GM19455 (cell line): ENCODE data around the gene PGM2L1.
"Not testable (repeated sequence)": the region's sequence is repeated elsewhere in the genome, so short reads cannot be mapped to it uniquely, and the experiment has no call there.

Experiments used
- ATAC-seq: cut with Tn5 transposase; IDR thresholded peaks from one replicate; pipeline ENCODE4 v1.9.1; 2021; ENCODE audit not compliant: unreplicated experiment

PGM2L1 gene

DNA sequence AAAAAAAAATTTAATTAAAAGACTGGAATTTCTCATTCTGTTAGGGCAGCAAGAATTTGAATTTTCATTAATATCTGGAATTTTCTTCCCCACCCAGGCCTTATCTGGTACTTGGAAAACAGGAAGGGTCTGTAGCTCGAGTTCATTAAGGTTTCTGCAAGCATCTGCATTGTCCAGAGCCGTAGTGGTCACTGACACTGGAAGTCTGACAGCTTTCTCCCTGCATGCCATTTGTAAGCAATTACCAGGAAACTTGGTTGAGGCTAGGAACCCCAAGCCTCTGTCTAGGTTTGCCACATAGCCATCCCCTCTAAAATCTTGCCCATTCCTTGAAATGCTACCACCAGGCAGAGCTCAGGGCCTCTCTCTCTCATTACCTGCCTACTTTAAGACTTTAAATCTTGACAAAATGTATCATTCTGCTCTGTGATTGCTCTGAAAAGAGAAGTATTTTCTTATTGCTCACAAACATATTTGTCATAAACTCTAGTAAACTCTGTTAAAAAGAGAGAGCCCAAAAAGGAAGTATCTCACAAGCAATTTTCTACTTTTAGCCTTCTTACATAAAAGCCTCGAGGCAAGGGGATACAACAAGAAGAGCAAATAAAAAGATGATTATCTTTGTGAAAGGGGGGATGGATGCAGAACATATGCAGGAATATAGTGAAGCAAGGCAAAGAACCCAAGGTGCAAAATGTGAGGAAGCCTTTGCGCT lies 5.5 kb upstream of the PGM2L1 start:
- ATAC-seq: no peak

DNA sequence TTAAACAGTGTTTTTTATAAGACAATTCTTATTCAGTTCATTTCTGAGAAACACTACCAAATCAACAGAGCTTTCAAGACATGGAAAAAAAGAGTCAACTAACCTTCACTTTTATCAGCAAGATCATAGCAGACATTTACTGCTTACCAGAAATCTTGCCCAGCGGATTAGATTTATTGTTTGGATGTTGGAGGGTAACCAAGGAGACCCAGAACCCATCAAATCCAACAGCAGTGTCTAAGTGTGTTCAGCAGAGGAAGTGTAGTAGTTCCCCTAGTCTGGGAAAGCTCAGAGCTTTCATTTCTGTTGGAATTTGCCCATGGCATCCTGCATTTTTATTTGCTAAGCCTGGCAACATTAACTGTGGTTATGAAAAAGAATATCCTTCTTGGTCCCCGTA lies 2.4 kb upstream of the PGM2L1 start:
- ATAC-seq: no peak

DNA sequence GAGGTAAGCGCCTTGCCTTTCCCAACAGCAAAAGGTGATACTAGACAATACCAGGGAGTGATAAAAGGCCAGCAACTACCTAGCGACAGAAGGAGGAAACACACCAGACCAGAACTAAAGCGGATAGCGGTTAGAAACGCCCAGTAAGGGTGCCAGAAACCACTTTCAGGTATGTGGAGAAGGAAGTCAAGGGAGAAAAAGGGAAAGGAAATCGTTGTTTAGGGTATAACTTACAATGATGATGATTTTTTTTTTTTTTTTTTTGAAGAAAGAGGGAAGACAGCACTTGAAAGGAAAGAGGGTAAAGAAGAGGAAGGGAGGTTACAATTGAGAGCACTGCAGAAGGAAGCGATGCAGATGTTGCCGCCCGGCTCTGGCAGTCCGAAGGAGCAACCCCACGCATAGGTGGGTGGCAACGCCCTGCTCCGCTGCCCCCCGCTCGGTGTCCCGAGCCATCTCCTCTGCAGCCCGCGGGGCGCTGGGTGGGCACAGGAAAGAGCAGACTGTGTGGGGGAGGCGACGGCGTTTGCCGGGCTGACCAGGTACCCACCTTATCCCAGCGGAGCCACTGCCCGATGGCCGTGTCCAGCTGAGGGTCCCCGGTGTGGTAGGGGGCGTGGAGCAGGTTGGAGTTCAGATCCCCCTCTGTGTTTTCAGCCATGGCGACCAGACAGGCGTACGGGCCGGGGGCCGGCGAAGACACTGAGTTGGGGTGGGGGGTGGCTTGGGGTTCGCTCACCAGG lies 561 bp downstream of the PGM2L1 start:
- no peak for ATAC-seq

DNA sequence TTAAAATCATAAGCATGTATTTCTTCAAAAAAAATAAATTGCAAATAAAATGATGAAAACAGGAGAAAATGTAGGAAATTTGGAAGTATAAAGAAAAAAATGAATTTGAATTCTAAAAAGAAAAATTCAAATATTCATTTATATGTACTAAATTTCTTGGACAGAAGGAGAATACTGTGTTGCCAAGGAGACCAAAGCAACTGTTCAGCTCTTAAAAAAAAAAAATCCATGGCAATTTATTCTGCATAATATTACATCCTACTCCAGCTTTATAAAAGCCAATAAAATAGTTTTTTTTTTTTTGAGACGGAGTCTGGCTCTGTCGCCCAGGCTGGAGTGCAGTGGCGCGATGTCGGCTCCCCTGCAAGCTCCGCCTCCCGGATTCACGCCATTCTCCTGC lies 6.0 kb downstream of the PGM2L1 start:
- ATAC-seq: no peak

DNA sequence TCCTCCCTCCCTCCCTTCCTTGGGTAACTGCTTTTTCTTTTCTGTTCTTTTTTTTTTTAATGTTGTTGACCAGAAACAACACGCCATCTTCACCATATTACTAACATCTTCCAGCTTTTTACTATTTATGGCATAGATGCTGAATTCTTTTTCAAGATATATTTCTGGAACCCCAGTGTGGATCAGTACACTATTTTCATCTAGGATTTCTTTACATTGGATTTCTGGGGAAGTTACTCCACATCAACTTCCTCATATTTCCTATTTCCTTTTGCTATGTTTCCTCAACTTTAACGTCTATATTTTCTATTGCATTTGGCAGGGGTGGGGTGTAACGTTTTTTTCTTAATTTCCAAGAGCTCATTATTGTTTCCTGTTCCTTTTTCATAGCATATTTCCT lies 7.0 kb downstream of the PGM2L1 start:
- ATAC-seq: no peak

DNA sequence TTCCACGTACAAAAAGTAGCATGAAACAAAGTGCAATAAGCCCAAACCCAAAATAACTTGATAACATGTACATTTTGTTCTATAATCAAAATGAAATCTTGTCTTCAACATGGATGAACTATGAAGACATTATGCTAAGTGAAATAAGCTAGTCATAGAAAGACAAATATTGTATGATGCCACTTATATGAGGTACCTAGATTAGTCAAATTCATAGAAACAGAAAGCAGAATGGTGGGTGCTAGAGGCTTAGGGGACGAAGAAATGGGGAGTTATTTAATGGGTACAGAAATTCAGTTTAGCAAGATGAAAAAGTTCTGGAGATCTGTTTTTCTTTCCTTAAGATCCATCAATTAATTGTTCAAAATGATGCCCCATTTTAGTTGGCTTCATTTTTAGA lies 7.5 kb downstream of the PGM2L1 start:
- ATAC-seq: no peak

DNA sequence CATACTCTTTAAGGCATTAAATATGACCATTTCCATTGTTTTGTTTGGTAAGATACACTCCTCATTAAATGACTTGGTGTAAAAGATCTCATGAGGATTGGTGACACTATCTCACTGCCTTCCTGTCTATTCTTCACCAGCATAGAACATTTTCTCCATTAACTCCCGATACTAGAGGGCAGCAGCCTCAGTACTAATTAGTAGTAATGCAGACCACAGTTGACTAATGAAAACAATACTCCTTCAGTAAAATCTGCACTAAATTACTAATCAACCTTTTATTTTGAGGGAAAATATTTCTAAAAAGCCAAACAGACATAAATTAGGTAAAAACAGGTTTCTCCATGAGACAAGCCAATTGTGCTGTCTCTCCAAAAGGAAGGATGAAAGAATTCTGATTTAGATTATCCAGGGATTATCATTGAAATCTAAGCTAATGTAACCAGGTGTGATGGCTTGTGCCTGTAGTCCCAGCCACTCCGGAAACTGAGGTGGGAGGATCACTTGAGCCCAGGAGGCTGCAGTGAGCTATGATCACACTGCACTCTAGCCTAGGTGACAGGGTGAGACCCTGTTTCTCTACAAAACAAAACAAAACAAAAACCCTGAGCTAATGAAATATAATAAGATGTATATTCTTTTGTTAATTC lies 9.4 kb downstream of the PGM2L1 start:
- ATAC-seq: no peak

DNA sequence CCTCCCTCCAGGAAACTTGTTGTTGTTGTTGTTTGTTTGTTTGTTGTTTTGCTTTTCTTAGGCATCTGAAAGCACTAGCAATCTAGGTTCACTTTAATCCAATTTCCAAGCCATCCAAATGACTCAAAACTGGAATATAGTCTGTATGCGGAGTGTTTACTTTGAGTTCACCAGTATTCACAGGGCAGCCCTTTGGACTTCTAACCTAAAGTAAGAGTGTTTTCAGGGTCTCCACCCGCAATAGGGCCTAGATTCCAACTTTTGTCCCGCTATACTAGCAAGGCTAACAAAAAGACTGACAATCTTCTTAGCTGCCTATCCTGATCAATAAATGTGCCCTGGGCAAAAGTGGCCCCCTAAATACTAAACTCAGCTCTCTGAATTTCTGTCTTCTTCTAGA lies 13.6 kb downstream of the PGM2L1 start:
- no peak for ATAC-seq

DNA sequence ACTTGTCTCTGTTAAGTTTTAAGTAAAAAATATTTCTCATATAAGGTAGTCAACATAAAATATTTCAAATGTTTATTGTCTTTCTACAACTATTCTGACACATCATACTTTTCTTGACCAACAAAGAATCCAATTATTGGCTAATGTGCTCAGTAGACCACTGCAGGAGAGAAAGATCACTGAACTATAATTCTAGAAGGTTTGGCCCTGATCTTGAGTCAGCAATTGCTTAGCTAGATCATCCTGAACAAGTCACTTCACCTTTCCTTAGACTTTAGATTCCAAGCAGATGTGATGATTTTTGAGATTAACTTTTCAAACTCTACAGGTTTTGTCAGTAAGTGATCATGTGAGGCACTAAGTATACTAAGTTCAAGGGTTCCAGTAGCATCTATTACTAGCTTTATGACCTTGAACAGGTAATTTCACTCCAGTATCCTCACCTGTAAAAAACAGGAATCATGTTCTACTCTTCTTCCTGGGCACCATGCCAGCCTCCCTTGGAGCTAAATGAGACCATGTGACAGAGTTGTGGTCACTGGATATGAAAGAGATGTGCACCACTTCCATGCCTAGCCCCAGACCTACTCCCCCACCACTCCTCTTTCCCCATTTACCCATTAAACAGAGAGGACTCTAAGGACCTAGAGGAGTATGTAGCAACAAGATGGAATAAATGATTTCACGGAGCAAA lies 17.3 kb downstream of the PGM2L1 start:
- ATAC-seq: no peak

DNA sequence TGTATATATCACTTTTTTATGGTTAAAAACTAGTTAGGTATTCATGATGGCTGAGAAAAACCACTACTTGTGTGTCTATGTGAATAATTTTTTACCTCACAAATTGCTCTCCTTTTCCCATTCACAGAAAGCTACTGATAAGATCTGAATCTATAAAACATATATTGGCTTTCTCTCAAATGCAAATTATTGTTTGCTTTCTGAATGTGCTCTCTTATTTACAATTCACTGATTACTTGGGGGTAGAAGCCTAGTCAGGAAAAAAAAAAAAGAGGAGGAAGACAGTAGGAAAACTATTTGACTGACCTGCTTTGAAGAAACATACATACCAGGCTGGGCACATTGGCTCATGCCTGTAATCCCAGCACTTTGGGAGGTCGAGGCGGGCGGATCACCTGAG lies 20.5 kb downstream of the PGM2L1 start:
- no peak for ATAC-seq

DNA sequence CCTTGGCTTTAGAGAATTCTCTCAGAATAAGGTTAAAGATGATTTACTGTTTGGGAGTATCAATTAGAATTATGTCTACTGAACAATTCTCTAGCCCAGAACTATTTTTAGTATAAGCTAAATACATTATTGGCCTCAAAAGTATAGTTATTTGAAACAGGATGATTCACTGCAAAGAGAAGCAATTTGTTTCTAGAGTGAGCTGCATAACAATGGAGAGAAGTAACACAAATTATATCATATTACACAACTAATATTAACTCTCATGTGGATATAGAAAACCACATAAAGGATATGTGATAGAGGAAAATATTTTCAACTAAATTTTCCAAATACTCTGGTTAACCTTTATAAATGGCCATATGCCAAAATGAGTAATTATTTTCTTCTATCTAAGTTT lies 24.9 kb downstream of the PGM2L1 start:
- ATAC-seq: no peak

DNA sequence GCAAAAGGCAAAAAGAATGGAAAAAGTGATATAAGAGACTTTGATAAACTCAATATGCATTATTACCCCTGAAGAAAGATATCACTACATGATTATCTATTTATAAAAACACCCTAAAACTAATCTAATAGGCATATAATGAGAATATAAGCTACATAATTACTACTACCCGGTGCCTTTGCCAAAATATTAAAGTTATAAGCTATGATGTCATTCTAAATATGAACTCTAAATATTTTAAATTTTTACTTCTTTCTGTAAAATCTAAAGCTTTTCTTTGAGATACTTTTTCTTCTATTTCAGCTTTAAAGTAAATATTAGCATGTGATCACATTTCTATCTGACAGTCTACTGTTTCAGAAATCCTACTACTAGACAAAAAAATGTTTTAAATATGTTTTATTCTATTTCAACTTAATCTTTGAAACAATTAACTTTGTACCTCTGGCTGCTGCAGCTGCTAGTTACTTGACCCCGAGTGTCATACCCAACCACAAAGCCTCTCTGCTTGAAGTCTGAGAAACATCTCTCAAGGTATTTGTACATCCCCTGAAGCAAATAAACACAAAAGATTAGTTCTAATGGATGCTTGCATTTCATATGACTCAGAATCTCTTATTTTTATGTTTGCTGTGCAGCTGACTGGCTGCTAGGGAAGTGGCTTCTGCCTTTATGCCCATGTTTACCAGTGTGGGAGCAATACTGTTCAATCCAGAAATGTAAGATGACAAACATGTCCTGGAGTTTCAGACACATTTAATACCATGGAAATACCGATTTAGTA lies 26.8 kb downstream of the PGM2L1 start:
- ATAC-seq: no peak

DNA sequence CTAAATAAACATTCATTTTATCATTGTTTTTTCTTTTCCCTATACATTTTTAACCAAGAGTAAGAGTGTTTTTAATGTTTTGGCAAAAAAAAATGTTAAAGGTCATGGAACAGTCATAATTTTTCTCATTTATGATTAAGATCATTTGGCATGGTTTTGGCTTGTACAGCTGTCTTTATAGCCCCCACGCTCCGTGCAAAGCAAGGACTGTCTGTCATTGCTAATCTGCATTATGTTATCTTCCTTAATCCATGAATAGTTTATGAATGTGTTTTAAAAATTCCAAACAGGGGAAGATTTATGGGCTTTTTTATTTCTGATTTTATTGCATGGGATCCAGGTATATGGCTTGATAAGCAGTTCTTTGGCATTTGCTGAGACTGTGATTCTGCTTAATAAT lies 28.1 kb downstream of the PGM2L1 start:
- no peak for ATAC-seq

DNA sequence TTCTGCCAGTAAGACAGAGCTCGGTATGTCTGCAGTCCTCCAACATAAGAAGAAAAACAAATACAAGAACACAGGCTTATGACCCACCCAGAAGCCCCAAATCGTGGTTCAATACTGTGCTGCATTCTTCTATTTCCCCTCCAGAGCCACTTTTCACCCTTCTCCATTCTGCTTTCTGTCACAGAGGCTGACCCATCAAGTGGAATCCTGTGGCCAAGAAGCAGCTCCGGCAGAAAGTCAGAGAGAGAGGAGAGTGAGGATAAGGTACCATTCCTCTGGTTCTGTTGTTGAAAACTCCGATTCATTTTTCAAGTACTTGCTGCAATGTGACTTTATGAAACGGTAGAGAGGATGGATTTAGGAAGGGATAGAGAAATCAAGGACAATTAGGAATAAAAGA lies 30.4 kb downstream of the PGM2L1 start:
- no peak for ATAC-seq

DNA sequence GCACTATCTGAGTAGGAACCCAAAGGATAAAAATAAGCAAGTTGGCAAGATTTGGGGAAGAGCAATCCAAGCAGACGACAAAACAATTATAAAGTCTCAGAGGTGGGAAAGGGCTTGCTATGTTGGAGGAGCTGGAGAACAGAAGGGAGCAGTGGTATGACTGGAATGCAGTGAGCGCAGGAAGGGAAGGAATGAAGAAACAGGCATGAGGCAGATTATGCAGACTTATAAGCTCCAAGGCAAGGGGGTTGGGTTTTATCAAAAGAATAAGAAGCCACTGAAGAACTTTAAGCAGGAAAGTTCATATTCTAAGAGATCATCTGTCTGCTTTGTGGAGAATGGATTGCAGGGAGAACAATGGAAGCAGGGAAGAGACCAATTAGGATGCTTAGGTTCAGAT lies 31.7 kb downstream of the PGM2L1 start:
- no peak for ATAC-seq

DNA sequence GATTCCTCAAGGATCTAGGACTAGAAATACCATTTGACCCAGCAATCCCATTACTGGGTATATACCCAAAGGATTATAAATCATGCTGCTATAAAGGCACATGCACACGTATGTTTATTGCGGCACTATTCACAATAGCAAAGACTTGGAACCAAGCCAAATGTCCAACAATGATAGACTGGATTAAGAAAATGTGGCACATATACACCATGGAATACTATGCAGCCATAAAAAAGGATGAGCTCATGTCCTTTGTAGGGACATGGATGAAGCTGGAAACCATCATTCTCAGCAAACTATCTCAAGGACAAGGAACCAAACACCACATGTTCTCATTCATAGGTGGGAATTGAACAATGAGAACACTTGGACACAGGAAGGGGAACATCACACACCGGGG lies 32.4 kb downstream of the PGM2L1 start:
- not testable (repeated sequence) for ATAC-seq

DNA sequence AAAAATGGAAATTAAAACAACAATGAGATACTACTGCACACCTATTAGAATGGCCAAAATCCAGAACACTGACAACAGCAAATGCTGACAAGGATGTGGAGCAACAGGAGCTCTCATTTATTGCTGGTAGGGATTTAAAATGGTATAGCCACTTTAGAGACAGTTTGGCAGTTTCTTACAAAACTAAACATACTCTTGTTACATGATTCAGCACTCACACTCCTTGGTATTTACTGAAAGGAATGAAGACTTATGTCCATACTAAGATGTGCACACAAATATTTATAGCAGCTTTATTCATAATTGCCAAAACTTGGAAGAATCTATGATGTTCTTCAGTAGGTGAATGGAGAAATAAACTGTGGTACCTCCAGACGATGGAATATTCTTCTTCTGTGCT lies 40.8 kb downstream of the PGM2L1 start:
- no peak for ATAC-seq

DNA sequence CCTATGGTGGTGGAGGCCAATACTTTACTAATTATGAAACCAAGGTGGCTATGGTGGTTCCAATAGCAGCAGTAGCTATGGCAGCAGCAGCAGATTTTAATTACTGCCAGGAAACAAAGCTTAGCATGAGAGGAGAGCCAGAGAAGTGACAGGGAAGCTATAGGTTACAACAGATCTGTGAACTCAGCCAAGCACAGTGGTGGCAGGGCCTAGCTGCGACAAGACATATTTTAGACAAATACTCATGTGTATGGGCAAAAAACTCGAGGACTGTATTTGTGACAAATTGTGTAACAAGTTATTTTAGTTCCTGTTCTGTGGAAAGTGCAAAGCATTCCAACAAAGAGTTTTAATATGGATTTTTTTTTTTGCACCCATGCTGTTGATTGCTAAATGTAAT lies 42.6 kb downstream of the PGM2L1 start:
- ATAC-seq: no peak

DNA sequence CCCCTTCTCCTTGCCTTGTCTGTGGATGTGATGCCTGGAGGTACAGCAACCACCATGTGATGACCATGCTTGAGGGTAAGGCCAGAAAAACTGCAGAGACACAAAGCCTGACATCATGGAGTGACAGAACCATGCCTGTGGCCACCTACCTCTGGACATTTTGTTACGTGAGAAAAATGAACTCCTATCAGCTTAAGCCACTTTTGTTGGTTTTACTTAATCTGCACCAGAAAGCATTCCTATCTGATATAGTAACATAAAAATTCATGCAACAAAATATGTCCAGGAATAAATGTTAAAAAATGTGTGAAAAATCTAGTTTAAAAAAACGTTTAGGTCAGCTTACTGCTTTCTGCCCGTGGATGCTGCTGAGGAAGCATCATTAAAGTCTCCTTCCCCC lies 44.2 kb downstream of the PGM2L1 start:
- ATAC-seq: no peak

DNA sequence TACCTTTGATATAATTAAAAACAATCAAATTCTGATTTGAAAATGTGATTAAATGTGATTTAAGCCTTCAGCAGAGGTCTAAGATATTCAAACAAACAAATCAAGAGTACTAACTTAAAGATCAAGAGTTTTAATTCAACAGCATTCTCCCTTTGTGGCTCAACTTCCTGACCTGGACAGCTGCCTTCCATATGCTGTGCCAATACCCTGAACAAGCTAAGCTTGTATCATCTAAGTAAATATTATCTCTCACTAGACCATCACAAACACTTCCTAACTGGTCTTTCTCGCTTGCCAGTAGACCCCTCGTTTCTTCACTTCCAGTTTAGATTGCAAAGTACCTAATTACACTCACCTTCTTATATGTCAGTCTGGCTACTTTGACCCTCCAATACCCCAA lies 50.9 kb downstream of the PGM2L1 start:
- no peak for ATAC-seq

DNA sequence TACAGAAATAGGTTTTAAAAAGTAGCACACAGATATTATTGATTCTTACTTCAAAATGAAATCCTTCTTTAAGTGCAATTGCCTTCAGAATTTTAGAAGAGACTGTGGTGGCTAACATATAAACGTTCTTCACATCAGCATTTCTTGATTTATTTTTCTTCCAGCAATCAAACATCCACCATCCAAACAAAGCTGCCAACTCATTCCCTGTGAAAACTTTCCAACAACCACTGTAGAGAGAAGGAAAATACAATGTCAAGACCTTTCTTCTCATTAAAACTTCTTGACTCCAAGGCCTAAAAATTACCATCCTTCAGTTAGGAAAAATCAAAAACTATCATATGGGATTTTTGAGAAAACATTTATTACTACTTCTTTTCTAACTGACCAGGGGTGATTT lies 52.8 kb downstream of the PGM2L1 start:
- ATAC-seq: no peak
